Colon (tissue), 2 donors: ENCODE measurements around the gene C4orf50.

Experiments
- FAIRE-seq: peaks from 2 replicates; lab custom pipeline; 2012; peaks lifted over from hg19 to GRCh38; lab: Jason Lieb, UNC
- donor health status: control.
- donor health status: control.

C4orf50 gene

GRCh38 chr4:5889002-5889696, 129.1 kb downstream of the C4orf50 start:
- no peak for FAIRE-seq

GRCh38 chr4:5888222-5889001, 129.8 kb downstream of the C4orf50 start:
- FAIRE-seq = no peak

DNA sequence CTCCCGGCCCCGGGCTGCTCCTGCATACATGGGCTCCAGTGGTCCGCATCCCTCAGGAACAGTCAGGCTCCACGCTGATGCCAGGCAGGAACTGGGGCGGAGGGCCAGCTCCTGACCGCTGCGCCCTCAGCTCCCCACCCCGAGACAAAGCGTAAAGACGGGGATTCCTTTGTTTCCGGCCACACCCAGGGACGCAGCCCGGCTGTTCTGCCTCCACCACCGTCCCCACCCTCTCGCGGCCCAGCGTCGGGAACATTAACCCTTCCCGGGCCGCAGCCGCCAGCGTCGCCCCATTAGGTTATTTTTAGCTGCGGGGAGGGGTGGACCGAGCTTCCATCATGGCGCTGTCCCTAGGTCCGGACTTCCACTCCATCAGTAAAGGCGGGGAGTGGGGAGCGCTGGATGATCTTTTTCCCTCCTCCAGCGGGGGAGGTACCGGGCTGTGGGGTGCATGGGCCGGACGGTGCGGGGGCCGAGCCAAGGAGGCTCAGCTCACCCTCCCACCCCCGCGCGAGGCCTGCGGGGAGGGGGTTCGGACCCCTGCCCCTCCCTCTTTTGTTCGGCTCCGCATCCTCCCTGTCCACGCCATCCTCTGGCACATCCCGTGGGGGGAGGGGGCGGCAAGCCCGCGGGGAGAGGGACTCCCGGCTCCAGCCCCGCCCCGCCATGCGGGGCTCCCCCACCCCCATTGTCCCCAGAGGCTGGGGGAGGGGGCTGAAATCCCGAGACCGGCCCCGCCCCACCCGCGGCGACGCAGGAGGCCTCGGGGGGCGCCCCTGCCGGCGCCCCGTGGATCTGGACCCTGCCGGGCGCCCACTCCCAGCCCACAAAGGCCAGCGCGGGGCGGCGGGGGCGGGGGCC, 130.6 kb downstream of the C4orf50 start:
- no peak for FAIRE-seq

GRCh38 chr4:5887011-5887360, 131.2 kb downstream of the C4orf50 start:
- FAIRE-seq = no peak

GRCh38 chr4:5885733-5886132, 132.5 kb downstream of the C4orf50 start:
- no peak for FAIRE-seq

GRCh38 chr4:5884796-5885195, 133.4 kb downstream of the C4orf50 start:
- FAIRE-seq = no peak

DNA sequence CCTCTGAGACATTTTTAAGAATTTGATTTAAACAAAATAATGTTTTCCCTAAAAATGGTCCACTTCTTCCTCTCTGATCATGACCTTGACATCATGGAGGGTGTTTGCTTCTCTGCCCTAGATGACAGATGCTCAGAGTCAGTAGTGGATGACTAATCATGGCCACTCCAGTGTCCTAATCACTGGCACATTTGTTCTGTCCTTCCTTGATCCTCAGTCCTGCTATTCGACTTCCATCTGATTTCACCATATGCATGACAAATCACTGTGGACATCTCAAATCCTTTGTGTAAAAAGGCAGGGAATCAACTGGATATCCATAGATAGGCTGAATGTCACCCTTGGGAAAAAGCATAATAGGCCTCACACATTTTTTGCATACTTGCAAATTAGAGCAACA, 134.3 kb downstream of the C4orf50 start:
- FAIRE-seq = no peak

DNA sequence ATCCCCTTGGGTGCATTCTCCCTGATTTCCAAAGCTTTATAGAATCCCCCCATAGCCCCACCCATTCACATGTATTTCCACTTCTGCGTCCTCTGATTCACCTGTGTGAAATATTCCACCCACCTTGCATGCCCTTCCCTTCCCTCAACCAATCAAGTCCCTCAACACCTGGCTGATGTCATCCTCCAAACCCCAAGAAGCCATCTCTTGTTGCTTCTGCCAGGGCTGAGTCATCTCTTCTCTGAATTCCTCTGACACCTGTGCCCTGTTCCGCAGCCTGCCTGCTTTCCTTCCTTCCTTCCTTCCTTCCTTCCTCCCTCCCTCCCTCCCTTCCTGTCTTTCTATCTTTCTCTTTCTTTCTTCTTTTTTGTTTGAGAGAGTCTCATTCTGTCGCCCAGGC, 135.3 kb downstream of the C4orf50 start:
- FAIRE-seq = no peak

DNA sequence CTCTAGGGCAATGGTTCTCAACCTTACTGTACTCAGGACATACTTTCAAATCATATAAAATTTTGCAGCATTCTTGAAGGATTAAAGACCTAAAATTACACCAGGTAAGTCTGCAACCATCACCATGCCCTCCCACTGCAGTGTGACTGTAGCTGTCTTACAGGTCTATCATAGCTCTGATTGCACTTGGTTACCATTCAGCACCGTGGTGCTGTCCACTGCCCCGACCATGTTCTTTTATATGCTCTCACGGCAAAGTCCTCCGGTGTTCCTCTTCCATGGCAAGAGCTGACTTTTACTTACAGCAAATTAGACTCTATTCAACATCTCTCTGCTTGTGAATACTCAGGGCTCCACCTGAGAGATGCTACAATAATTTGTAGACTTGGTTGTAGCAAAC, 136.9 kb downstream of the C4orf50 start:
- no peak for FAIRE-seq

- FAIRE-seq = no peak
These were observed 139.9 kb downstream of the C4orf50 start for GRCh38 chr4:5878359-5878758.

GRCh38 chr4:5877392-5877791, 140.8 kb downstream of the C4orf50 start:
- no peak for FAIRE-seq

DNA sequence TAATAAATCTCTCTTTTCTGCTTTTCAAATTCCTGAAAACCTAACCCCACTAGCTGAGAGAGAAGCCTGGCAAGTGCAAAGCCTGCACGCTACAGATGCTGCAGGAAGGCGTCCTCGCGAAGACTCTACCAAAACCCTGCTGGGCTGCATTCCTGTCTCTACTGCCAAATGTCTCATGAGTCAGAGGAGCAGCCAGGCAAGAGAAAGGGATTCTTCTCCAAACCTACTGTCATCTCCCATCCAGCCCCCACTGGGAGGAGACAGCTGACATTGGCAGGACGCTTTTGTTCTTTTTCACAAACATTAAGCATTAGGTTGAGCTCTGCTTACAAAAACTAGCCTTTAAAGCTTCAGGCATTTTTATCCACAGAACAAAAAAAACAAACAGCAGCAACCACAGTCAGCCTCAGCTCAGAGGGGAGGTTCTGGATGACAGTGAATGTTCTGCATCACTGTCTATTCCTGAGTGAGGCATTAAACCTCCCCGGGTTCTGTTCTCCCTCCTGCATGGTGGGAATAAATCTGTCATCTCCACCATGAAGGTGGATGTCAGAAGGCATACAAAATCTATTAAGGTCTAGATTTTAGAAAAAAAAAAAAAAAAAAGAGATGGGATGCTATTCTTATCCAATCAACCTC, 143.3 kb downstream of the C4orf50 start:
- FAIRE-seq = no peak

DNA sequence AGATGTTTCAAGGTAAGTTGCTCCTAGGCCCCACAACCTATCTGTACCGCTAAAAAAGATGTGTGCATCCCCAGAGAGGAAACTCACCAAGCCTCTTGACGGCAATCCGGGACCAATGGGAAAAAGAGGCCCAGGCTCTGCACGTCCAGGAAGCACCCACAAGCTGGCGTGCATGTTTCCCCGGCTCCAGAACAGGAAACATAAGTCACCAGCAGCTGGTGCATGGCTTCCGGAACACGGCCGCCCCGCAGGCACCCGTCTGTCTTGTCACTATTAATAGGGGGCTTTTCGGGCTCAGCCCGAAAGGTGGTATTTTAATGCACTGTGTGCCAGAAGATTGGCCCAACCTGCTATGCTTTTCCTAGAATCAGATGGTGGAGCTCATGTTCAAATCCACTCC, 147.5 kb downstream of the C4orf50 start:
- no peak for FAIRE-seq

DNA sequence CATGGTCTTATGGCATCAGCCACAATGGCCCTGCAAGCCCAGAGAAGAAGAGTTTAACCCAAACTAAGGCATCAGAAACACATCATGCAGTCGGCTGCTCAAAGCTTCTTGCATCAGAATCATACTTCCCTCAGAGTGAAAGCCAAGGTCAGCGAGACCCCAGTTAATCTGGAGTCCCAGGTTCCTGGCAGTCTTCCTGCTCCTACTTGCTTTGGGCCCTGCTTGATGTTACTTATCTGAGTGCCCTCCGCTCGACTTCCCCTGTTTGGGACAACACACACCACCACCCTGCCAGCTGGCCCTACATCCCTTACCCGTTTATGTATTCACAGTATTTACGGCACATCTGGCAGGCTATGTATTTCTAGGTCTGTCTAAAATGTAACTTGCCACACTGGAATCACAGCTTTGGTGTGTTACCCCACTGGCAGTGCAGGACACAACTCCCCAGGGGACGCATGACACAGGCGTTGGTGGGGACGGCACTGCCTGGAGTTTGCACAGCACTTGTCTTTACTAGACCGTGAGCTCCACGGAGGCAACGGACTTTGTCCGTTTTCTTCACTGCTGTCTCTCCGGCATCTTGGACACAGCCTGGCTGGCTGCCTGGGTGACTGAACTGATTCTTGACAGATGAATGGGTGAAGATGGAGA, 148.1 kb downstream of the C4orf50 start:
- FAIRE-seq = no peak

- no peak for FAIRE-seq
These were observed 150.4 kb downstream of the C4orf50 start for GRCh38 chr4:5867866-5868265.

DNA sequence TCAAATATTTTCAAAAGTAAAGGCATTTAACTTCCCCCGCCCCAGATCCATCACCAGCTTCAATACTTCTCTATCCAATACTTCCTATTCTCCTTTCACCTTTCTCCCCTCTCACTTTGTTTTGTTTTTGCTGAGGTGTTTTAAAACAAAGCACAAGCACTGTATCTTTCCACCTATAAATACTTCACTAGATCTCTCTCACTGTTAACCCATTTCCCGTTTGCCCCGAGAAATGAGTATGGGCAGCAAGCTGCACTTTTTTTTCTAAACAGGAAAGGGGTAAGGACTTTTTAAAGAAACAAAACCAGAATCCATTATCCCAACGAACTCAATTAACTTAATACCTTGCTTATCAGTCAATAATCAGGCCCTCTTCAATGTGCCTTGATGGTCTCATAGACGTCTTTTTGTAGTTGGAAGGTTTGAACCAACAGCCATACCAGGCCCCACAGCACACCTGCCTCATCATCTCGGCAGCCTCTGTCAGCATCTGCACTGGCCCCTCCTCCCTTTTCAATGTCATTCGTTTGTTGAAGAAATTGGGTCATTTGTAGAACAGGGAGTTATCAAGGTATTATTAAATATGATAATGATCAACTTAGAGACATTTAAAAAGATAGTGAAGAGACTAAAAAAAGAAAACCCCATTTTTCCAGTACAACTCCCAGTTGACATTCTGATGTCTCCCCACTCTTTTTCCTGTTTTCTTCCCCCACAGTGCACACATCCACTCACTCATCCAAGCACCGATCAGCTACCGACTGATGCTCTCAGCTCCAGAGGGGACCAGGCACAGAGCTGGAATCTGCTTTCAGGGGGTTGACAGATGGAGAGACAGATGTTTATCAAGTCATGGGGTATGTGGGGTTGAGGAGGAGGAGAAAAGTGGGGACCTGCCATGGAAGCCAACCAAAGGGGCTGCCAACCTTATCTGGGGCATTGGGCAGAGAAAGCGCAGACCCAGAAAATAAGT, 151.1 kb downstream of the C4orf50 start:
- FAIRE-seq = no peak

- no peak for FAIRE-seq
These were observed 152.2 kb downstream of the C4orf50 start for GRCh38 chr4:5865896-5866599.

DNA sequence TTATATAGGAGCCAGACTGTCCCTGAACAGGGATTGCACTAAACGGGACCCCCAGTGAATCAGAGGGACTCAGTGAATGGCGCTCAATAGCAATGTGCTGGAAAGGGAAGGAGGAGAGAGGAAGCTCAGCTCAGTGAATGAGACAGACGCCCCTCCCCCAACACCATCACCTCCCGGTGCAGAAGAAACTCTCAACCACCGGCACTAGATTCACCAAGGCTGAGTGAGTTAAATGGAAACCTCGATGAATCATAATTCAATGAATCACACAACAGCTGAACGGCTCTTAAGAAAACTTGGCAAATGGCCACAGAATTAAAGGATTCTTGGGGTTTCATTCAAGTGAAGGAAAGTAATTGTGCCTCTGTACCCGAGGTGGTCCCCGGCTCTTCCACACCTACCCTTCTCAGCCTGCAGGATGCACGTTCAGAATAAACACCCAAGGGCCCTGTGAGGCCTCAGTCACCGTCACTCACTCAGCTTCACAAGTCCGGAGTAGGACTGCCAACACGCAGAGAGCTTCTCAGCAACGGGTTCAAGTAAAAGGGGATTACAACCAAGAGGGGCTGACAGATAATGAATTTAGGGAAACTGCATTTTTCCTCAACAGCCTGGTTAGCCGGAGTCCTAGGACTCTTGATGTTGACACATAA, 154.6 kb downstream of the C4orf50 start:
- FAIRE-seq = no peak

DNA sequence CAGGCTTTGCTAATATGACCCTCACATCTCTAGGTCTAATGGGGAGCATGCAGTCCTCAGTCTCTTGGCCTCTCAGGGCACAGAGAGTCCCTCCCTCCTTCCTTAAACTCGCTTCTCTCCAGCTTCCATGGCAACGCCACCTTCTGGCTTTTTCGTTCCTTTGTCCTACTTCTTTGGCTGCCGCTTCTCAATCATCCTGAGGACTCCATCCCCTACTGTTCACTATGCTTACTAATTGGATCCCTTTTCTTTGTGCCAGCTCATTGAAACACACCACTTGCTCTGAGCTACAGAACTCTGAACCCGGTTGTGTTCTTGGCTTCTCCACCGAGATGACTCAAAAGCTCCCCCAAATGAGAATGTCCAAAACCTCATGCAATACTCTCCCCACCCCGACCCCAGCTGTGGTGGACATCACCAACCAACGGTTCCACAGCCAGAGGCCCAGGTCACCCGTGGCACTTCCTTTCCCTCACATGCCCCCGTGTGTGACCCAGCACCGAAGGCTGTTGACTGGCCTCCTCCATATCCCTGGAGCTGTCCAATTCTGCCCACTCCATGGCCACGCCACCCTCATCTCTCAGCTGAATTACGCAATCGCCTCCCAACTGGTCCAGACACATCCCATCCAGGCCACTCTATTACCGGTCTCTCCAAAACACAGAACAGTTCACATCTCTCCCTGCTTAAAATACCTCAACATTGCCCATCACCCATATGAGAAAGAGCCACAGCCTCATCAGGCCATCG, 160.0 kb downstream of the C4orf50 start:
- FAIRE-seq = no peak
